ENCODE data around the gene FLT1.

FLT1 gene

GRCh38 chr13:28299916-28300315, 195.0 kb downstream of the FLT1 start:
- DNase-seq = no peak

- DNase-seq = no peak
These were observed 197.6 kb downstream of the FLT1 start for GRCh38 chr13:28297341-28297740.

- DNase-seq = no peak
These were observed 208.7 kb downstream of the FLT1 start for GRCh38 chr13:28286263-28286662.

- no peak for DNase-seq
These were observed 211.3 kb downstream of the FLT1 start for GRCh38 chr13:28283600-28283999.

GRCh38 chr13:28282451-28282850, 212.5 kb downstream of the FLT1 start:
- DNase-seq = no peak

GRCh38 chr13:28273919-28274318, 221.0 kb downstream of the FLT1 start:
- DNase-seq = no peak

GRCh38 chr13:28271056-28271840, 223.7 kb downstream of the FLT1 start:
- DNase-seq = no peak

- no peak for DNase-seq
These were observed 226.1 kb downstream of the FLT1 start for GRCh38 chr13:28268800-28269223.

- DNase-seq = no peak
These were observed 227.4 kb downstream of the FLT1 start for GRCh38 chr13:28267497-28267896.

GRCh38 chr13:28258417-28258816, 236.5 kb downstream of the FLT1 start:
- no peak for DNase-seq

- no peak for DNase-seq
These were observed 237.6 kb downstream of the FLT1 start for GRCh38 chr13:28257305-28257704.

- DNase-seq = no peak
These were observed 242.4 kb downstream of the FLT1 start for GRCh38 chr13:28252547-28252946.

GRCh38 chr13:28251466-28251865, 243.5 kb downstream of the FLT1 start:
- no peak for DNase-seq

GRCh38 chr13:28250542-28250941, 244.4 kb downstream of the FLT1 start:
- no peak for DNase-seq

All from activated T-cell treated with anti-CD3 and anti-CD28 coated beads, Interleukin-2, amount 50 U/mL, for 48 hours (primary cell).